Muscle of leg (tissue), 11 donors: ENCODE data around the gene SKIDA1. TPM values are rescaled to one million over a fixed set of nuclear protein-coding genes. Genes with fewer than 3 reads are reported as not detected.

Experiments
- DNase-seq: peaks from one replicate; pipeline ENCODE4 v3.0.0; 2013
- H3K27ac ChIP-seq: one replicate; pipeline ENCODE4 v1.5.1; 2013; ENCODE audit warnings: mild to moderate bottlenecking, low read length, control low read depth
- H3K27me3 ChIP-seq: one replicate; pipeline ENCODE4 v1.6.1; 2013; ENCODE audit warnings: low read length; ENCODE audit not compliant: control insufficient read depth, insufficient read depth
- H3K36me3 ChIP-seq: one replicate; pipeline ENCODE4 v1.6.1; 2013; ENCODE audit warnings: low read length; ENCODE audit not compliant: control insufficient read depth, insufficient read depth
- H3K4me1 ChIP-seq: one replicate; pipeline ENCODE4 v1.6.1; 2013; ENCODE audit warnings: low read length; ENCODE audit not compliant: control insufficient read depth, insufficient read depth
- H3K4me3 ChIP-seq: one replicate; pipeline ENCODE4 v1.5.1; 2013; ENCODE audit warnings: low read length, control low read depth
- H3K9me3 ChIP-seq: replicated peaks from 2 replicates; pipeline ENCODE4 v1.6.1; 2013; ENCODE audit warnings: low read depth, low read length; ENCODE audit not compliant: control insufficient read depth
- WGBS: methylation state at CpG from one replicate; pipeline ENCODE4 v1.1.5; 2013; ENCODE audit warnings: missing lambda C conversion rate; ENCODE audit not compliant: insufficient coverage; 5-methylcytosine and 5-hydroxymethylcytosine counted together
- polyA plus RNA-seq, 8 donors: library from polyadenylated mRNA; unstranded; fragments of 120-200 nt; gene quantifications; one replicate each; pipeline versions ENCODE4 v1.2.1 to v1.2.3, GENCODE V29; 2013; ENCODE audit warnings: inconsistent platforms in 1 of 8, low replicate concordance in 1 of 8; ENCODE audit not compliant: insufficient read length in 8 of 8, insufficient read depth in 1 of 8
- total RNA-seq: library from RNA; stranded (reverse); fragments of 120-200 nt; gene quantifications from one replicate; pipeline ENCODE4 v1.2.4, GENCODE V29; 2013

Gene SKIDA1
- total and polyA plus RNA-seq, 9 donors = 1.7 to 2.9 (median 2.6) TPM

GRCh38 chr10:21523557-21524008, 1.9 kb downstream of the SKIDA1 start:
- WGBS = no CpG with 5 or more reads among the region's 3 CpGs
- no peaks in the 10 kb centered on the region for H3K9me3 ChIP-seq
- H3K27me3 ChIP-seq = no peaks in the 10 kb centered on the region
- no peaks in the 10 kb centered on the region for H3K36me3 ChIP-seq
- H3K4me1 ChIP-seq = peaks cover 19% of the 10 kb centered on the region
- peak overlapping the region; percentile 100 for H3K27ac ChIP-seq
- DNase-seq = peak; percentile 92
- H3K4me3 ChIP-seq = no peak overlapping the region

GRCh38 chr10:21522631-21523406, 2.7 kb downstream of the SKIDA1 start:
- DNase-seq = no peak
- Histone ChIP-seq H3K4me3 (no peak overlapping the region), H3K36me3 (no peaks in the 10 kb centered on the region), H3K4me1 (peaks cover 22% of the 10 kb centered on the region), H3K9me3 (no peaks in the 10 kb centered on the region), H3K27ac (peak overlapping the region; percentile 100), H3K27me3 (no peaks in the 10 kb centered on the region)
- no CpG with 5 or more reads among the region's 1 CpG for WGBS

GRCh38 chr10:21521751-21522533, 3.5 kb downstream of the SKIDA1 start:
- H3K9me3 ChIP-seq = no peaks in the 10 kb centered on the region
- no peak overlapping the region for H3K4me3 ChIP-seq
- no peak for DNase-seq
- H3K36me3 ChIP-seq = no peaks in the 10 kb centered on the region
- WGBS = no CpG with 5 or more reads among the region's 4 CpGs
- peaks cover 23% of the 10 kb centered on the region for H3K4me1 ChIP-seq
- no peak overlapping the region for H3K27ac ChIP-seq
- H3K27me3 ChIP-seq = no peaks in the 10 kb centered on the region

GRCh38 chr10:21520949-21521348, 4.5 kb downstream of the SKIDA1 start:
- no peaks in the 10 kb centered on the region for H3K9me3 ChIP-seq
- H3K36me3 ChIP-seq = no peaks in the 10 kb centered on the region
- no peaks in the 10 kb centered on the region for H3K27me3 ChIP-seq
- no peak for DNase-seq
- H3K4me1 ChIP-seq = peaks cover 23% of the 10 kb centered on the region
- H3K27ac ChIP-seq = peak overlapping the region; percentile 88
- no peak overlapping the region for H3K4me3 ChIP-seq
- WGBS = 51% methylated on average over 5 of the region's 8 CpGs

GRCh38 chr10:21520509-21520908, 5.0 kb downstream of the SKIDA1 start:
- Histone ChIP-seq H3K4me3 (no peak overlapping the region), H3K4me1 (peaks cover 26% of the 10 kb centered on the region)
- DNase-seq = no peak

GRCh38 chr10:21519941-21520436, 5.5 kb downstream of the SKIDA1 start:
- Histone ChIP-seq H3K4me1 (peaks cover 32% of the 10 kb centered on the region), H3K36me3 (no peaks in the 10 kb centered on the region), H3K27ac (peak overlapping the region; percentile 88), H3K4me3 (peak overlapping the region; percentile 53), H3K27me3 (no peaks in the 10 kb centered on the region), H3K9me3 (no peaks in the 10 kb centered on the region)
- peak; percentile 87 for DNase-seq
- WGBS = 4% methylated on average over 4 of the region's 12 CpGs

More at GRCh38 chr10:21520509-21520908, 5.0 kb downstream of the SKIDA1 start:
- Histone ChIP-seq H3K9me3 (no peaks in the 10 kb centered on the region), H3K27me3 (no peaks in the 10 kb centered on the region), H3K36me3 (no peaks in the 10 kb centered on the region), H3K27ac (peak overlapping the region; percentile 88)

GRCh38 chr10:21519397-21519933, 6.0 kb downstream of the SKIDA1 start:
- DNase-seq = peak; percentile 76
- Histone ChIP-seq H3K36me3 (no peaks in the 10 kb centered on the region), H3K4me1 (peaks cover 31% of the 10 kb centered on the region), H3K27me3 (no peaks in the 10 kb centered on the region), H3K4me3 (peak overlapping the region; percentile 53), H3K9me3 (no peaks in the 10 kb centered on the region), H3K27ac (peak overlapping the region; percentile 88)
- 15% methylated on average over 5 of the region's 11 CpGs for WGBS

GRCh38 chr10:21518641-21519396, 6.7 kb downstream of the SKIDA1 start:
- H3K36me3 ChIP-seq = no peaks in the 10 kb centered on the region
- peak; percentile 81 for DNase-seq
- H3K4me3 ChIP-seq = peak overlapping the region; percentile 53
- H3K27ac ChIP-seq = peak overlapping the region; percentile 88
- H3K27me3 ChIP-seq = no peaks in the 10 kb centered on the region
- WGBS = 4% methylated on average over 4 of the region's 16 CpGs
- H3K9me3 ChIP-seq = no peaks in the 10 kb centered on the region
- peaks cover 30% of the 10 kb centered on the region for H3K4me1 ChIP-seq

- WGBS = 0% methylated on average over 3 of the region's 13 CpGs
- Histone ChIP-seq H3K36me3 (no peaks in the 10 kb centered on the region), H3K9me3 (no peaks in the 10 kb centered on the region), H3K27ac (peak overlapping the region; percentile 88), H3K4me3 (peak overlapping the region; percentile 53), H3K27me3 (no peaks in the 10 kb centered on the region), H3K4me1 (peaks cover 25% of the 10 kb centered on the region)
- DNase-seq = peak; percentile 76
Observed at GRCh38 chr10:21518149-21518640, 7.3 kb downstream of the SKIDA1 start.
